Nephron (organoid): Measurements from ENCODE around the gene EPHA8.

Experiments
- H3K27ac Mint-ChIP-seq, 3 experiments: 2 replicates each; pipeline ENCODE4 v1.8.0; 2020; ENCODE audit warnings: mixed read lengths in 3 of 3, mild to moderate bottlenecking in 2 of 3, moderate library complexity in 1 of 3
- H3K27me3 Mint-ChIP-seq: 2 replicates; pipeline ENCODE4 v1.8.0; 2021; ENCODE audit warnings: low read depth, mild to moderate bottlenecking, moderate library complexity, mixed read lengths
- H3K36me3 Mint-ChIP-seq: 2 replicates; pipeline ENCODE4 v1.8.0; 2020; ENCODE audit warnings: low read depth, mixed read lengths
- H3K4me1 Mint-ChIP-seq: 2 replicates; pipeline ENCODE4 v1.8.0; 2020; ENCODE audit warnings: mixed read lengths
- H3K4me3 Mint-ChIP-seq, 3 experiments: 2 replicates each; pipeline ENCODE4 v1.8.0; 2020; ENCODE audit warnings: mild to moderate bottlenecking in 3 of 3, mixed read lengths in 3 of 3, moderate library complexity in 2 of 3
- H3K9me3 Mint-ChIP-seq: 2 replicates; pipeline ENCODE4 v1.8.0; 2020; ENCODE audit warnings: mixed read lengths
- CTCF ChIP-seq, 3 experiments: fragments of 200-600 bp; sonication (generic); IDR thresholded peaks; one replicate each; pipeline ENCODE4 v1.5.0; 2021; ENCODE audit warnings: antibody characterized with exemption in 3 of 3; ENCODE audit not compliant: unreplicated experiment in 3 of 3

EPHA8 gene

GRCh38 chr1:22650089-22650693 is 86.9 kb downstream of the EPHA8 start:
- Mint-ChIP-seq H3K27ac (no peak overlapping the region), H3K9me3 (no peaks in the 10 kb centered on the region), H3K27me3 (peaks cover 16% of the 10 kb centered on the region), H3K36me3 (no peaks in the 10 kb centered on the region), H3K4me3 (no peak overlapping the region), H3K4me1 (peaks cover 10% of the 10 kb centered on the region)
- TF ChIP-seq CTCF (IDR thresholded peaks at IDR 0.05; ENCODE audit: unreplicated experiment in 3 of 3): no peak

- H3K4me1 Mint-ChIP-seq: peaks cover 10% of the 10 kb centered on the region
- H3K27me3 Mint-ChIP-seq: peaks cover 29% of the 10 kb centered on the region
- no peaks in the 10 kb centered on the region for H3K36me3 Mint-ChIP-seq
Measured at GRCh38 chr1:22651941-22652856, 88.9 kb downstream of the EPHA8 start.

GRCh38 chr1:22652881-22653316 is 89.6 kb downstream of the EPHA8 start, which contains the start of gene C1QB:
Gene C1QB (plus strand): TSS chr1:22653236. CDS start chr1:22659463, 6,227 bp downstream.
- Mint-ChIP-seq H3K4me1 (peaks cover 10% of the 10 kb centered on the region), H3K27me3 (peaks cover 36% of the 10 kb centered on the region), H3K4me3 (no peak within 1 kb of the TSS), H3K27ac (no peak within 1 kb of the TSS), H3K9me3 (no peaks in the 10 kb centered on the region), H3K36me3 (no peaks in the 10 kb centered on the region)
- no peak for TF ChIP-seq CTCF (IDR thresholded peaks at IDR 0.05; ENCODE audit: unreplicated experiment in 3 of 3)

More at GRCh38 chr1:22651941-22652856, 88.9 kb downstream of the EPHA8 start:
- TF ChIP-seq CTCF (IDR thresholded peaks at IDR 0.05; ENCODE audit: unreplicated experiment in 3 of 3): no peak
- H3K4me3 Mint-ChIP-seq: no peak overlapping the region
- H3K9me3 Mint-ChIP-seq: no peaks in the 10 kb centered on the region
- no peak overlapping the region for H3K27ac Mint-ChIP-seq
